Stimulated activated CD8-positive, alpha-beta memory T cell treated with anti-CD3 and anti-CD28 coated beads, Interleukin-2, amount 100 ng/mL, for 48 hours (primary cell): ENCODE measurements around the gene GIN1.

Source experiments
- DNase-seq, 2 donors: peaks; one replicate each; pipeline ENCODE4 v3.0.0-alpha.2; 2020; ENCODE audit warnings: low read depth in 2 of 2

GIN1 gene

DNA sequence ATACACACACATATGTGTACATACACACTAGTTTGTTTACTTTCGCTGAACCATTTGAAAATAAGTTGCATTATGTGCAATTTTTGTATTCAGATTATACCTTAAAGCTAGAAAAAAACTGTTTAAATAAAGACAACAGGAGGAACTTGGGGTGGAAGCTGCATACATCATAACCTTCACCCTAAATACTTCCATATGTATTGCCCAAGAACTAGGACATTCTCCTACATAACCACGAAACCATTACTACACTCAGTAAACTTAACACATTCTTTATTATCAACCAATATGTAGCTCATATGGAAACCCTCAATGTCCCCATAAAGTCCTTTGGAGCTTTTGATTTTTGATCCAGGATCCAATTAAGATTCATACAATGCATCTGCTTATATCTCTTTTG, 83.3 kb downstream of the GIN1 start:
- DNase-seq: no peak
